ENCODE results near the gene SSC5D.

- no peak for TF ChIP-seq CTCF (conservative IDR thresholded peaks at IDR 0.05; ENCODE audit: low read length)
- TF ChIP-seq EZH2phosphoT487 (IDR thresholded peaks at IDR 0.05; ENCODE audit: borderline replicate concordance) = no peak
Measured at GRCh38 chr19:55550321-55550650, 62.0 kb downstream of the SSC5D start.

All from Loucy (cell line).